Type B pancreatic cell (in vitro differentiated cells): ENCODE measurements around the gene RB1. TPM values are rescaled to one million over a fixed set of nuclear protein-coding genes. Genes with fewer than 3 reads are reported as not detected.

Experiments used
- DNase-seq: peaks from one replicate; pipeline ENCODE4 v3.0.0; 2021; ENCODE audit warnings: mixed read lengths; ENCODE audit not compliant: unreplicated experiment; ENCODE audit errors: extremely low spot score
- H3K27ac Mint-ChIP-seq: 2 replicates; pipeline ENCODE4 v1.8.0; 2021; ENCODE audit warnings: mild to moderate bottlenecking, mixed read lengths
- H3K27me3 Mint-ChIP-seq: 2 replicates; pipeline ENCODE4 v1.8.0; 2021; ENCODE audit warnings: mixed read lengths
- H3K36me3 Mint-ChIP-seq: 2 replicates; pipeline ENCODE4 v1.8.0; 2021; ENCODE audit warnings: mixed read lengths
- H3K4me1 Mint-ChIP-seq: one replicate; pipeline ENCODE4 v1.8.0; 2021; ENCODE audit warnings: mixed read lengths; ENCODE audit not compliant: unreplicated experiment
- H3K4me3 Mint-ChIP-seq: 2 replicates; pipeline ENCODE4 v1.8.0; 2021; ENCODE audit warnings: mild to moderate bottlenecking, mixed read lengths
- H3K9me3 Mint-ChIP-seq: 2 replicates; pipeline ENCODE4 v1.8.0; 2021; ENCODE audit warnings: mixed read lengths
- total RNA-seq: library from RNA; stranded (reverse); gene quantifications from 2 replicates; pipeline ENCODE4 v1.2.1, GENCODE V29; 2021; ENCODE audit warnings: low replicate concordance
- TF ChIP-seq, protein P1 (sequence below): fragments of 200-600 bp; sonication (generic); conservative IDR thresholded peaks from 2 replicates; pipeline ENCODE4 v1.5.0; 2021; ENCODE audit warnings: antibody characterized with exemption, mild to moderate bottlenecking

Gene RB1
- total RNA-seq, 1 donor from 2014 or later = 26.6 TPM

DNA sequence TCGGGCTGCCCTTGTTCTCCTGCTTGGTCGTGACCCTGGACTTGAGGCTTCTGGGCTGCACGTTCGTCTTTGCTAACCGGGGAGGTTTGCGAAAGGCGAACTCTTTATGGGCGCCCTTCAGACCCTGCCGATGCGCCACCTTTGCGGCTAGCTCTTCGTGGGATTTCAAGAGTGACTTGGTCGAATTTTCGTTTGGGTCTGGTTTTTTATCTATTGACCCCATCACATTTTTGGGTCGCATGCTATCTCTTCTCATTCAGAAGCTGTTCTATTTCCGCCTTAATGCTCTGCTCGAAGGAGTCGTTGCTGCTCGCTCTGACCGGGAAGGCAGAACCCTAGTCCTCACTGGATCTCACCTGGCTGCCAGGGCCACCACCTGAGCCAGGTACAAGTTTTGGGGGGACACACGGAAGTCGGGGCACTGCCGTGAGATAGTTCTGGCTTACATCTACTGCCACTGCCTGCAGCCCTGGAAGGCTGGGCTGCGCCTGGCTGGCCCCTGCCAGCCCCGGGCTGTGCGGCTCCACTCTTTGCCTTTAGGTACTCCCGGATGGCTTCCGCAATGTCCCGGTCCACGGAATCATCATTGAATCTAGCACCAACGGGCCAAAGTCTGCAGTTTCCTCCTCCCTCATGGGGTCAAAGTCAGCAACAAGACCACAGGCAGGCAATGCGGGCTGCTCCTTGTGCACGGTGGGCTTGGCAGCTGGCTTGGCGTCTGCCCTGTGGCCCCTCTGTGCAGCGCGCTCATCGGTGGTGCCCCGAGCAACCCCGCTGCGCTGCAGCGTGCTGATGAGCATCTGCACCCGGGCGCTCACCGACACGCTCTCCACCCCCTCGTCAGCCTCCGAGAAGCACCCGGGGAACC, 16.2 kb downstream of the RB1 start:
- Mint-ChIP-seq H3K36me3 (peaks cover 38% of the 10 kb centered on the region), H3K9me3 (no peaks in the 10 kb centered on the region), H3K4me1 (no peaks in the 10 kb centered on the region), H3K27ac (no peak overlapping the region), H3K4me3 (no peak overlapping the region), H3K27me3 (no peaks in the 10 kb centered on the region)
- DNase-seq = no peak
- TF ChIP-seq, protein P1, sequence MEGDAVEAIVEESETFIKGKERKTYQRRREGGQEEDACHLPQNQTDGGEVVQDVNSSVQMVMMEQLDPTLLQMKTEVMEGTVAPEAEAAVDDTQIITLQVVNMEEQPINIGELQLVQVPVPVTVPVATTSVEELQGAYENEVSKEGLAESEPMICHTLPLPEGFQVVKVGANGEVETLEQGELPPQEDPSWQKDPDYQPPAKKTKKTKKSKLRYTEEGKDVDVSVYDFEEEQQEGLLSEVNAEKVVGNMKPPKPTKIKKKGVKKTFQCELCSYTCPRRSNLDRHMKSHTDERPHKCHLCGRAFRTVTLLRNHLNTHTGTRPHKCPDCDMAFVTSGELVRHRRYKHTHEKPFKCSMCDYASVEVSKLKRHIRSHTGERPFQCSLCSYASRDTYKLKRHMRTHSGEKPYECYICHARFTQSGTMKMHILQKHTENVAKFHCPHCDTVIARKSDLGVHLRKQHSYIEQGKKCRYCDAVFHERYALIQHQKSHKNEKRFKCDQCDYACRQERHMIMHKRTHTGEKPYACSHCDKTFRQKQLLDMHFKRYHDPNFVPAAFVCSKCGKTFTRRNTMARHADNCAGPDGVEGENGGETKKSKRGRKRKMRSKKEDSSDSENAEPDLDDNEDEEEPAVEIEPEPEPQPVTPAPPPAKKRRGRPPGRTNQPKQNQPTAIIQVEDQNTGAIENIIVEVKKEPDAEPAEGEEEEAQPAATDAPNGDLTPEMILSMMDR = no peak

DNA sequence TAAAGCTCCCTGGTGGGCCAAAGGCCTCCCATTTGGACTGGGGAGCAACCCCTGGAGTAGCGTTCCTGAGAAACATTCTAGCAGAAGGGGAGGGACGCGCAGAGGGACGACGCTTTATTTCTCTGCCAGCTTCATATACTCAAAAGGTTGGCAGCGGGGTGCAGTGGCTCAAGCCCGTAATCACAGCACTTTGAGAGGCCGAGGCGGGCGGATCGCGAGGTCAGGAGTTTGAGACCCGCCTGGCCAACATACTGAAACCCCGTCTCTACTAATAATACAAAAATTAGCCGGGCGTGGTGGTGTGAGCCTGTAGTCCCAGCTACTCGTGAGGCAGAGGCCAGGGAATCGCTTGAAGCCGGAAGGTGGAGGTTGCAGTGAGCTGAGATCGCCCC, 16.8 kb downstream of the RB1 start:
- Mint-ChIP-seq H3K4me3 (no peak overlapping the region), H3K27ac (no peak overlapping the region), H3K27me3 (no peaks in the 10 kb centered on the region), H3K9me3 (no peaks in the 10 kb centered on the region), H3K4me1 (no peaks in the 10 kb centered on the region), H3K36me3 (peaks cover 34% of the 10 kb centered on the region)
- TF ChIP-seq, protein P1 = no peak
- no peak for DNase-seq

DNA sequence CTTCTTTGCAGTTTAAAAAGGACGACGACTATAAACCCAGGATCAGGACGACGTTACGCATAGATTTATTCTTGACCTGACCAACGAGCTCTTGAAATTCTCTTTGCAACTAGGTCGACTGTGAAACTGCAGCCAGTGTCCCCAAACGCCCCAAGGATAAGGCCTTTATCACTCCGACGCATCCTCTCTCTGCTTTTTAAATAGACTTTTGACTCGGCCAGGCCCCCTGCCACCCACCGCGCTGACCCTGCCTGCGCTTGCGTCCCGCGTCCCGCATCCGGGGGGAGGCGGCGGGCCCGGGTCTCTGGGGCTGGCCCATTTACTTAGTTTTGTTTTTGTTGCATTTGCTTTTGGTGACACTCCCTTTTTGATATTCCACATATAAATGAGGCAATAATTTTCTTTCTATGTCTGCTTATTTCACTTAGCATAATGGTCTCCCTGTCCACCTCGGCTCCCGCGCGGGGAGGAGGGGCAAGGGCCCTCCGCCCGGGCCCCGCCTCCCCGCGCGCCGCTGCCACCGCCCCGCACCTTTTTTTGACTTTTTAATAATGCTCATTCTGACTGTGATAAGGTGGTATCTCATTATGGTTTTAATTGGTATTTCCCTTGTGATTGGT, 17.4 kb downstream of the RB1 start:
- Mint-ChIP-seq H3K36me3 (peaks cover 28% of the 10 kb centered on the region), H3K4me1 (no peaks in the 10 kb centered on the region), H3K4me3 (no peak overlapping the region), H3K9me3 (no peaks in the 10 kb centered on the region), H3K27me3 (no peaks in the 10 kb centered on the region), H3K27ac (no peak overlapping the region)
- TF ChIP-seq, protein P1 = no peak
- DNase-seq = no peak

DNA sequence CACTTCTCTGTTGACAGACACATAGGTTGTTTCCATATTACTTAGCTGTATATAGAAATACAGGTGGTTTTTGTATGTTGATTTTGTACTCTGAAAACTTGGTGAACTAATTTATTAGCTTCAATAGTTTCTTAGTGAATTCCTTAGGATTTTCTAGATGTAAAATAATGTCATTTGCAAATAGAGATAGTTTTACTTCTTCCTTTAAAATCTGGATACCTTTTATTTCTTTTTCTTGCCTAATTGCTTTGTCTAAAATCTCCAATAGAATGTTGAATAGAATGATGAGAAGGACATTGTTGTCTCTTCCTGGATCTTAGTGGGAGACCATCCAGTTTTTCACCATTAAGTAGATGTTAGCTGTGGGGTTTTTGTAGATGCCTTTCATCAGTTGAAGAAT, 18.7 kb downstream of the RB1 start:
- Mint-ChIP-seq H3K36me3 (peaks cover 28% of the 10 kb centered on the region), H3K27me3 (no peaks in the 10 kb centered on the region), H3K4me1 (no peaks in the 10 kb centered on the region), H3K9me3 (no peaks in the 10 kb centered on the region), H3K4me3 (no peak overlapping the region), H3K27ac (no peak overlapping the region)
- TF ChIP-seq, protein P1 = no peak
- DNase-seq = no peak

DNA sequence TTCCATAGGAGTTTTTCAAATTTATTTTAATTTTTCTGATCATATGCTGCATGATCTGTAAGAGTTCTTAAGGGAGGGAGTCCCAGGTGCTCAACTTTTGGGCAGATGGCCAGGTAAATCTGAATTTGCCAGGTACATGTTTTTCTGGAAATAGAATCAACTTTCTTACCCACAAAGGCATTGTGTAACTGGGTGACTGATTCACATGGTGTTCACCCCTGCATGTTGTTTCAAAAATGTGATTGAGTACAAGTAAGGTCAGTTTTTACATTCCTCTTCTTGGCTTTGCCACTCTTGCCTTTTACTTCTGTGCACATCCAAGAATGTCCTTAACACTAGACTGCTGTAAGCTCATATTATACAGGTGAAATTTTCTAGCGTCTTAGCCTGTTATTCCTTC, 30.4 kb downstream of the RB1 start:
- Mint-ChIP-seq H3K4me1 (no peaks in the 10 kb centered on the region), H3K36me3 (peaks cover 21% of the 10 kb centered on the region)

More for the DNA sequence above, 30.4 kb downstream of the RB1 start:
- Mint-ChIP-seq H3K27me3 (no peaks in the 10 kb centered on the region), H3K4me3 (no peak overlapping the region), H3K27ac (no peak overlapping the region), H3K9me3 (peaks cover 12% of the 10 kb centered on the region)
- no peak for DNase-seq
- TF ChIP-seq, protein P1 = no peak
